Pulmonary artery endothelial cell (primary cell): ENCODE results near the gene TLR6. TPM values are rescaled to one million over a fixed set of nuclear protein-coding genes. Genes with fewer than 3 reads are reported as not detected.

ENCODE experiments used
- DNase-seq: peaks from one replicate; pipeline ENCODE4 v3.0.0-alpha.2; 2011; ENCODE audit warnings: low read depth, low spot score
- total RNA-seq: library from RNA; depleted of rRNA; stranded (reverse); fragments of >200 nt; gene quantifications from 2 replicates; pipeline ENCODE4 v1.2.3, GENCODE V29; 2014

The TLR6 gene
- total RNA-seq, result 1.2 and 1.5 TPM in 2 replicates

- DNase-seq, result no peak
These were observed at the start of gene TLR6 for GRCh38 chr4:38856524-38857337. Gene TLR6, minus strand, starts transcription at chr4:38856817. Its CDS starts 27,344 bp downstream, at chr4:38829473.

GRCh38 chr4:38905652-38906385 is 49.2 kb upstream of the TLR6 start:
- DNase-seq, result no peak

GRCh38 chr4:38904682-38905081 is 48.1 kb upstream of the TLR6 start:
- DNase-seq, result no peak

GRCh38 chr4:38904090-38904666 is 47.6 kb upstream of the TLR6 start:
- no peak for DNase-seq

DNA sequence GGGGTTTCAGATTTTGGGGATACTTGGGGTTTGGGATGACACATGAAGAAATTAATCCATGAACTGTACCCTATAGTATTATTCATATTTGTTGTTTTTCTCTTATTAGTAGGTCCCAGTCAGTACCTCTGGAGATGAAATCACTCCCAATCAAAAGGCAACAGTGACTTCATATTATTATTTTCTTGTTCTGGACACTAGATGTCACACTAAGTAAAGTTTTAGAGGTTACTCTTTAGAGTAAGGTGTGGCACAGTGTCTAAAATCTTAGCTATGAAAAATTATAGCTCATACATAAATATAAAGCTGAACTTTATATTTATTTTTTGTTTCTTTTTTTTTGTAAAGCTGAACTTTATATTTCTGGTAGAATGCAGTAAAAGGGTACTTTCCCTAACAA is 46.1 kb upstream of the TLR6 start:
- DNase-seq, result no peak

- DNase-seq, result no peak
These were observed 45.6 kb upstream of the TLR6 start for GRCh38 chr4:38902221-38902620.

DNA sequence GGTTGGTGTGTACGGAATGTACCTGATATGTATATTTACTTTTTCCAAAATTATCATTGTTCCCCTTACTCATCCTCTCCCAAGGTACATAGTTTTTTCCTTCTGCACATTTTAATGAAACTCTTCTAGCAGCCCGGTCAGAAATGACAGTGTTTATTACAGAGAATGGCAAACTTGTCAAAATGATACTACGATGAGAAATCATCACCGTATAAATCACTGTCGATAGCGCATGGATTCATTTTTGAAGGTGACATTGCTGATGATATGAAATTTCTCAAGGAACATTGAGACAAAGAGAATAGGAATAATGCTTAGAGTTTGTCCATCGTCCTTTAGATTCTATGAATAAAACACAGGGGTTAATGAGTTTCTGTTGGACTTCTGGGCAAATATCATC is 41.6 kb upstream of the TLR6 start:
- DNase-seq, result no peak

- DNase-seq, result no peak
These were observed 40.3 kb upstream of the TLR6 start for GRCh38 chr4:38896940-38897339.

GRCh38 chr4:38894322-38894982 is 37.8 kb upstream of the TLR6 start:
- no peak for DNase-seq

DNA sequence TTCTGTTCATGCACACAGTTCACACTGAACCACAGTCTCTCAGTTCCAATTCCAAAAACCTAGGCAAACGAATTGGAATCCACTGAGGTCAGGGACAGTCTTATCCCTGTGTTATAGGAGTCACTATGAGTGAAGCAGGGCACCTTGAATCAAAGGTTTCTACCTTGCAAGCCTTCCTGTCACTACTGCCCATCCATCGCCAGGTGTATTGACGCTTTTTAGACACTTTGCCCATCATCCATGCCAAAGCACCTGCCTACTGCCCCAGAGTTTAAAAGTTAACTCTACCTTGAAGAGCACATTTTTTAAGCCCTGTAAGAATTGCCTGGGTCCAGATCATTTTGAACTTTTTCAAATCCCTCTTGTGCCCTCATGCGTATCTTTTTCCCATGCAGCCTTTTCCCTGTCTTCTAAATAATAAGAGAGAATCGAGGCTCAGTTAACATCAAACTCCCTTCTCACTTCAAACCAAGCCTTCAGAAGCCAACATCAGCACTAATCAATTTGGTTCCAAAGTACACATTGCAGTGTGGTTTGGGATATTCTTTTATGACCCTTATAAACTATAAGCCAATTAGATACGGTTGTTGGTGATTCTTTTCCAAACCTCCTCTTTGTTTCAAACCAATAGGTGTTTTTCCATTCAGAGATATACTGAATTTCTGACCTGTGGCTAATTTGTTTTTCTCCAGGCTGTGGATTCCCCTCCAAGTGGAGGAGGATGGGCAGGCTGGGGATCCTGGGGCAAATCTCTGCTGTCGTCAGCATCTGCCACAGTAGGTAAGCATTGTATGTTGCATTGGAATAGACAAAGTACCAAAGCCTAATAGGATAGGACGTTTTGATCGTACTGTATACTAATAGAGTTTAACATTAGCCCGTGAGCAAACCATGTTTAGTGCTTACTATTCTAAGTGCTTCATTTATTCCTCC is 34.7 kb upstream of the TLR6 start:
- DNase-seq, result no peak

- peak; percentile 68 for DNase-seq
These were observed 32.5 kb upstream of the TLR6 start for GRCh38 chr4:38889143-38889542.

DNA sequence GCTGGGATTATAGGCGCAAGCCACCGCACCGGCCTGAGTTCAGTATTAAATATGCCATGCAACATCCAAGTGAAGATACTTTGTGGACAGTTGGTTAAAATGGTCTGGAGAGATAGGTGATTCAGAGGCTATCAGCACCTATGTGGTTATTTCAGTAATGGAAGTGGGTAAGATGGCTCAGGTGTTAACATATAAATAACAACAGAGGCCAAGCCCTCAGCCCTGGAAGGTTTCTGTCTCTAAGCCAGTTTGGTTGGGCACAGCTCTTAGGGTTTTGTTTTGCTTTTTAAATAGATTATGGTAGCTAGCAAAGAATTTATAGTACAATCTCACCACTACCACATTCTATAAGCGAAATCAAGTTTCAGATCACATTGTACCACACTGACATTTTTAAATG is 27.6 kb upstream of the TLR6 start:
- no peak for DNase-seq

GRCh38 chr4:38876636-38877035 is 20.0 kb upstream of the TLR6 start:
- no peak for DNase-seq

GRCh38 chr4:38873290-38873944 is 16.8 kb upstream of the TLR6 start:
- DNase-seq, result no peak

DNA sequence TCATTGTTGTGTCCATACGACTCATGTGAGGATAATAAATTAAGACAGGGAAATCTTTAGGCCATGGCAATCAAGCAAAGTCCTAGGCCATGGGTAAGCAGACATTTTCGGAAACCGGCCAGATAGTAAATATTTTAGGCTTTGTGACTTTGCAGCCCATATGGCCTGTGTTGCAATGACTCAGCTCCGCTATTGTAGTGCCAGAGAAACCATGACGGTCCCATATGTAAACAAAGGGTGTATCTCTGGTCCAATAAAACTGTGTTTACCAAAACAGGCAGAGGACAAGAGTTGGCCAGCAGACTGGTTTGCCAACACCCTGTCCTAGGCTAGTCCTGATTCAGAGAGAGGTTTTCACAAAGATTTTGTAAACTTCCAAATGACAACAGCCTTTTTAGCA is 16.0 kb upstream of the TLR6 start:
- DNase-seq, result no peak

DNA sequence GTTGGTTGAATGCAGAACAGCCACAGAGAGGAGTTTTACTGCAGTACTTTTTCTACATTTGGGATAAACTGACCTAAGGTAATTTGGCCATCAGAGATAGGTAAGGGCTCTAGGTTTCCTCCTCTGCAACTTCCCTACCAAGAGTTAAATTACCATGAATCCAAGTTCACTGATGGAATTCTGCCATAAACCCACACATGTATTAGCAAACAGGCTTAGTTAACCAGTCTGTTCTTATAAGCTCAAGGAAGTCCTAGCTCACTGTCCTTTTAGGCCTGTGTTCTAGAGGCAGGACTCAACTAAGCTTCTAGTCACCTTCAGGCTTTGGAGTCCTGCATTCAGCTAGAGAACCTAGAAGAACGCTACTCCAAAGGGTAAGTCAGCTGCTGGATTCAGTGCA is 15.0 kb upstream of the TLR6 start:
- DNase-seq, result no peak

GRCh38 chr4:38870098-38870808 is 13.6 kb upstream of the TLR6 start:
- no peak for DNase-seq

GRCh38 chr4:38869511-38869910 is 12.9 kb upstream of the TLR6 start:
- no peak for DNase-seq

- DNase-seq, result no peak
These were observed 11.7 kb upstream of the TLR6 start for GRCh38 chr4:38868059-38868960.
